Activated T-cell treated with anti-CD3 and anti-CD28 coated beads for 24 hours (primary cell): Measurements from ENCODE around the gene MAD1L1.

Experiments
- DNase-seq: peaks from one replicate; pipeline ENCODE4 v3.0.0-alpha.2; 2020; ENCODE audit warnings: low read depth

Gene MAD1L1

DNA sequence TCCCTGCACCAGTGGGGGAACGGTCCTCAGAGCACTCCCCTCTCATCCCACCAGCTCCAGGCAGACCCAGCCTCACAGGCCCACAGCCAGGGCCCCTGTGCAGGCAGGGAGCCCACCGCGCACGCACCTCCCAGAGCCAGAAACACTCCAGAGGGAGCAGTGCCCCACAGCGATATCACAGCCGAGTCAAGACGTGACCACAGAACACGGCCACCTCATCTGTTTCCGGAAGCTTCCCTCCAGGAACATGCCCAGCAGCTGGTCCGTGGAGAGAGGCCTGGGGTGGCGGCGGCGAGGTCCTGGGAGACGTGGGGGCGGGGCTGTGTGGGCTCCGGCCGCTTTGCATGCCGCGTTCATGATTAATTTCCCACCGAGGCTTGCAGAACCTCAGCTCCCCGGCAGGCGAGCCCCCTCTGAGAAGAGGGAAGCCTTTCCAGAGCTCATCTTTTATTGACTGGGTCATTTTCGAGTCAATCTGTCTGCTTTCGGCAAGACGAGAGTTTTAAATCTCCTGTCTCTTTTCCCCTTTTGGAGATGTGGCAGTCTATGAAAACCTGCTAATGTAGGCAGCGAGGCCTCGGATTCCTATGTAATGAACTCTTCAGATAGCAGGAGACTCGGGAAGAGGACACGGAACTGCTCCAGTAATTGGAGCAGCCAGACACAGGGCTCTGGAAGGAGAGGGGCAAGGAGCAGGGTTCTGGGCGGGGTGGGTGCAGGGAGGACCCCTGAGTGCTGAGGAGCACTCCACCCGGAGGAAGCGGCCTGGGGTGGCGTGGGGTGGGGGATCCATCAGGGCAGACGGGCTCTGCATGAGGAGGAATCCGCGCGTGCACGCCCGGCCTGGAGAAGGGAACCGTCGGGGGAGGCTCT, 319.9 kb downstream of the MAD1L1 start:
- no peak for DNase-seq

DNA sequence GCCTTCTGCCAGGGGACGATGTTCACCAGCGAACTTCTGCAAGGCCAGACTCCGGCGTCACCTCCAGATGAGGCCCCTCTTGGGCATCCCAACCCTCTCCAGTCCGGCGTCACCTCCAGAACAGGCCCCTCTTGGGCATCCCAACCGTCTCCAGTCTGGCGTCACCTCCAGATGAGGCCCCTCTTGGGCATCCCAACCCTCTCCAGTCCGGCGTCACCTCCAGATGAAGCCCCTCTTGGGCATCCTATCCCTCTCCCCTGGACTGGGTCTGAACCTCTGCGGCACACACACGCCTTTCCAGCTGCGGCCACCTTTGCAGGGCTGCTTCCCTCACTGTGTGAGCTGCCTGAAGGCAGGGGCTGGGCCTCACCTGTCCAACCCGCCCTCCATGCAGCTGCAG, 321.2 kb downstream of the MAD1L1 start:
- no peak for DNase-seq

DNA sequence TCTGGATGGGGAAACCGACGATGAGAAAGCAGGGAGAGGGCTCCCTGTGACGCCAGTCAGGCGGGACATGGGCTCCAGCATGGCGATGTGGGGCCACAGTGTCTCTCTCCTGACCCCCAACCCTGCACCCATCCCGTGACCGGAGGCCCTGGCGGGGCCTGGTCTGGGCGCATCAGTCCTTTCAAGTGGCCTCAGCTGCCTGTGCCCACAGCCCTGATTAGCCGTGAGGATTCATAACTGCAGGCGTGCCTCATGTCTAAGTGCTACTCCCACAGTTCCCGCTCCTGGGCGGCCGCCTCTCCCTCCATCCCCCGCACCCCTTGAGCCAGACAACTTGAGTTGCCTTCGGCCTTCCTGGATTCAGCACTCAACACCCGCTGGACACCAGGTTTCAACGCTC, 321.9 kb downstream of the MAD1L1 start:
- no peak for DNase-seq

DNA sequence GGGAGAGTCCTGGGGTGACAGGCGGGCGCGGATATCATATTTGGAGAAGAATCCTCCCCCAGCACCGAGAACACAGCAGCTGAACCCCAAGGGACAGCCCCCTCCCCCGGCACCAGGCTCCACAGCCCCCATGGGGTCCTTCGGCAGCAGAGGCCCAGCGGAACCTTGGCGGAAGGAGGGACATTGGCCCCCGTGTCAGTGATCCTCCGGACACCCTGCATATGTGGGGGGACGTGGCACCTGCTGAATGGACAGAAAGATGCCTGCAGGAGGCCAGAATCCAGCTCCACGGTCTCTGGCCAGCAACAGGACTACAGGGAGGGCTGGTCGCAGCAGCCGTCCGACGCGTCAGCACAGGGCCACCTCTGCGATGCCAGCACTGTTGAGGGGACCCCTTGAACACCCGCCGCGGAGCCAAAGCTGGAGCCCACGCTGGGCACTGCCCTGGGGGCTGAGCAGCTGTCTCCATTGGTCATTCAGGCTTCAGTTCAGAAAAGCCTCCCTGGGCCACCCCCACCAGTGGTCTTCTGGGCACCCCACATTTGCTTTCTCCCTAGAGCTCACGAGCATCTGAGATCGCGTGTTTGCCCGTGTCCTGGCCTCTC, 322.6 kb downstream of the MAD1L1 start:
- DNase-seq: no peak

DNA sequence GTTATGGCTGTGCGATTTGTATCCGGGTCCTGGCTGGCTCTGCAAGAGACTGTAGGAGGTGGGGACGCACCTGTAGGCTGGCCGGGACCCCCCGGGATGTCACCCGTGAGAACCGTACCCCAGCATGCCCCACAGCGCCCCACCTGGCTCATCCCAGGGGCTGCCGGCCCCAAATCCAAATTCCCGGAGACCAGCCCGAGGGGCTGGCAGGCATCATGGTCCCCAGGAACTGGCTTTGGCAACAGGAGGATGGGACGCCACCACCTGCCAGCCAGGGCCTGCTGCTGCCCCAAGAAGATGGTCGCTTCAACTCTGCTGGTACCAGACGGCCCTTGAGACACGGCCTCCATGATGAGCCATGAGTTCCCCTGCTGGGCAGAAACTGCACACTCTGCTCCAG, 323.3 kb downstream of the MAD1L1 start:
- no peak for DNase-seq

DNA sequence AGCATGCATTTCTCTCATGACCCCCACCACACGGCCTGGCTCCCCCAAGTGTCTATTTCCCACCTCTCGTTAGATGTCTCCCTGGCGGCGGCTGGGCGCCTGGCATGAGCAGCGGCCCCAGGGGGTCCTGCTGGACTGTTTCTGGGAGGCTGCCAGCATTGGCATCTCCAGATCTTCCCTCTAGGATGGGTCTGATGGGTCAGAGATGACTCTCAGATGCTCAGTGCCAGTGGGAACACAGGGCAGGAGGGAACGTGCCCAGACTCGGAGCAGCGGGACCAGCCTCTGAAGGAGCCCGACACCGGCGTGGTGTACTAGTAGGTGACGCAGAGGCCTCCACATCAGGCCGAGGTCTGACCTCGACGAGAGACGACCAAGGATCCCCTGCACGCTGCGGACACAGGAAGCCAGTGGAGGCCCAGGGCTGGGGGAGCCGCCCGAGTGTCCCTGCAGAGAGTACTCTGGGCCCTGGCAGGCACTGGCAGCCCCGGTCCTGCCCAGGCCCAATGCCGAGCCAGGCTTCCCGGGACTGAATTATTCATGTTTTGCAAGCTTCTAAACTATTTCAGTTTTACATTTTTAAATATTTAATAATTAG, 323.8 kb downstream of the MAD1L1 start:
- no peak for DNase-seq

DNA sequence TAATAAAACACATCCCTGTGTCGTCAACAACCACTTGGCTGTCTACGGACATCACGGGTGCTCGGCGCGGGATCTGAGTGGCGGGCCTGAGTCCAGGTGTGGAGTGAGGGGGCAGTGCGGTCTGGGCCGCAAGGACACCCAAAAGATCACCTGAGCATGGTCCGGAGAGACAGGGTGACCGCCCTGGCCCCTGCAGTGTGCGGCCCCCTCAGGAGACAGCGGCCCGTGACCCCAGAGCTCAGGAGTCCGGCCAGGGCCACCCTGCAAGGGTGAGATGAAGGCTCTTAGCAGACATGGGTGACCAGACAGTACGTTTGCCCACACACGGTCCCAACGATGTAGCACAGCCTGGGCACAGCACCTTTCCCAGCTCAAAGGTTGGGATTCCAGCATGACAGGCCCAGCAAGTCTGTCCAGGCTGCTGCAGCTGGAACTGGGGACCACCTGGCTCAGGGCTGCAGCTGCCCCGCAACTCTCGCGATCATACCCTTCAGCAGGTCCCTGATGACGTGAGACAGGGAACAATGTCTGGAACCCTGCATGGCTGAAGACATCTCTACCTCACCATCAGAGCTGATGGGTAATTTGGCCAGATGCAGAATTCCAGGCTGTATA, 324.9 kb downstream of the MAD1L1 start:
- DNase-seq: no peak

DNA sequence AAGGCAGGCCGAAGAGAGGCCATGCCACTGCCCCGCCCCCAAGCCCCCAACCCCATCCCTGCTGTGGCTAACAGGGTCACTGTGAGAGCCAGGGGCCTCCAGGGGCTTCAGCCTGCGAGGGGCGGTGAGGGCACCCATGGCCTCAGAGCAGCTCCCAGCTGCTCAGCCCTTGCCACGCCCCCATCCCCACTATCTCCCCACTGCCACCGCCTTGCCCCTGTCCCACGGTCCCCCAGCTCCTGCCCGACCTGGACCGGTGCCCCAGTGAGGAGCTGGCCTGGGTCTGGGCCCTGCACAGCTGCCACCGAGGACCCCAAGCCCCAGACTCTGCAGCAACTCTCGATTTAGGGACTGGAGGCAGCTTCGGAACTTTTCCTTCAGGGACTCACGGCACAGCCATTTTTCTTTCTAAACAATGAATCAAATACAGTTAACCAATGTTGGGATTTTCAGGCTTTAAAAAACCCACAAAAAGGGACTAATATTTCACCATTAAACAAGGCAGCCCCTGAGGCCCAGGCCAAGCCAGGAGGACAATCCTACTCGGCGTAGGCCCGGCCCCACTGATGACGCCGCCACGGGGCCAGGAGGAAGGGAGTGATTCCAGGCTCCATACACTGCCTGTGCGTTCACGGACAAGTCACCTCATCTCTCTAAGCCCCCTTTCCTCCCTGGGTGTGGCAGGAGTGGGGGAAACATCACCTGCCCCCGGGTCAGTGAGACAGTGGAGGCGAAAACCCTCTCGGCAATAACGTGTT, 325.6 kb downstream of the MAD1L1 start:
- DNase-seq: no peak

DNA sequence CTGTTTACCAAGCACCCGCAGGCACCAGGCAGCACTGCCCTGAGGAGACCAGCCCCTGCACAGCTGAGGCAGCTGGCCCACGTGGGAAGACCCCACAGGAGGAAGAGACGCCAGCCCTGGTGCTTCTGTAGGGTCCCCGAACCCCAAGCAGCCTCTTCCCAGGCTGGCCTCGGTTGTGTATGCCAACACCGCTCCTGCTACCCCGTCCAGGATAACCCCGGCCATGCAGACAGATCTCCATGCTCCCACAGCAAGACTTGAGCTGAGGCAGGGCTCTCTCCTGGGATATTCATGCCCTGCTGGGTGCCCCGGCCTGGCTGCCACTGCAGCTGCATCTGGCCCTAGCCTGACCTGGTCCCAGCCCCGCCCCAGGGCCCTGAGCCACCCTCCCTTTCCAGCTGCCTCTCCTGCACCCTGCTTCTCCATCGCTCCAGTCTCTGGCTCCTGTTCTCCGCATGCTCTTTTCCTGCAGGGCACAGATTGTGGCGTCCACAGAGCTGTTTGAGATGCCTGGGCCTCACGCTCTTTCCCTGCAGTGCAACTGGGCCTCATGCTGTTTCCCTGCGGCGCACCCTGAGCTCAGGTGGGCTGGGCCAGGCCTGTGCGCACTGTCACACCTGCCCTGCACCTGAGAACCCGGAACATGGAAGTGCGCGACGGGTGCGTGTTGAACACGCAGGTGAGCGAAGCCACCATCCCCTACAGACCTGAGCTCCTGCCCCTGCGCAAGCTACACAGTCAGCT, 326.5 kb downstream of the MAD1L1 start:
- DNase-seq: no peak

DNA sequence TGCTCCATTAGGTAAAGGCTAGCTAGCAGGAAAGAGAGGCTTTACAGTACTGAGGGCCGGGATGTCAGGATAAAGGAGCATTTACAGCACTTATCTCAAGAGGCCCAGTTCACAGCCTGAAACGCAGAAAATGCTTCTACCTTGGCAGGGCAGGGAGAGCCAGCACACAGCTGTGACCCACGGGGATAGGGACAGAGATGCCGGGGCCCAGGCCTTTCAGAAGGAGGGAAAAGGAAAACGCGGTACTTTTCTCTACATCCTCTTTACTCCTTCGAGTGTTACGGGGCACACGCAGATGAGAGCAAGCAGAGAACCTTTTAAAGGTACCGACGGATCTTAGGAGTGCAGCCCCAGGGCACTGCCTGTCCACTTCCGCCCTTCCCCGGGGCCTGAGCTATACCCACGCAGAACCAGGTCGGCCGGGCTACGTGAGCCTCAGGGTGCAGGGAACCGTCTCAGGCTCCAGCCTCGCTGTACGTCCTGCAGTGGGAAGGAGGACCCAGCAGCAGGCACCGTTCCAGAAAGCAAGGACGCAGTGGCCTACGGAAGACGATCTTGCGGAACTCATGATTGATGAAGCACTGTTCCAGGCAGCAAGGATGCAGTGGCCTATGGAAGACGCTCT, 330.4 kb downstream of the MAD1L1 start:
- no peak for DNase-seq

DNA sequence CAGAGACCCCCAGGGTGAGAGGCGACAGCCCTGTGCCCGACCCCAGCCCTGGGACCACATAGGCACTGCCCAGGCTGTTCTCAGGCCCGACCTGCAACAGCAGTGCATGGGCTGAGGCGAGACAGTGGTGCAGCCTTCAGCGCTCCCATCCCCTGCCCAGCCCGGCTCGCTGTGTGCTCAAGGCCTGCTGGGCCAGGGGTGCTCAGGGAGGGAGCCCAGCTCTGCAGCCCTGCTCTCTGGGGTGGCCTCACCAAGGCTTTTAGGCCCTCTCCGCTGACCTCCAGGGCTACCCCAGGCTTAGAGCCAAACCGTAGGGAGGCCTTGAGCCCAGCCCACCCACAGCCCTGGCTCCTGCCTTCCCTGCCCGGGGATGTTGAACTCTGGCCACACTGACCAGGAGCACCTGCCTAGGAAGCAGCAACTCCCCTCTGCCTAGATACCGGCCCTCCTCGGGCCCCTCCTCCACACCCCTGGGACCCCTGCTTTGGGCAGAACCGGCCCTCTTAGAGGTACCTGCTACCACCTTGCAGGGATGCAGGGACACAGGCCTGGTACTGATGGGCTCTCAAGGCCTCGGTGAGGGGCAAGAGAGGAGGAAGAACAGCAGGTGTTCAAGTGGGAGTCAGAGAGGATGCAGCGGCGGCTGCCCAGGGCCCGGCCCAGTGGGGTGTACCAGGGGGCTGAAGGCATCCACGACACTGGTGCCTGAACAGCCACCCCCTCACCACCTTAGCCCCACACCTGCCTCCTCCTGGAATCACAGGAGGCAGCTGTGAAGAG, 331.1 kb downstream of the MAD1L1 start:
- DNase-seq: no peak

DNA sequence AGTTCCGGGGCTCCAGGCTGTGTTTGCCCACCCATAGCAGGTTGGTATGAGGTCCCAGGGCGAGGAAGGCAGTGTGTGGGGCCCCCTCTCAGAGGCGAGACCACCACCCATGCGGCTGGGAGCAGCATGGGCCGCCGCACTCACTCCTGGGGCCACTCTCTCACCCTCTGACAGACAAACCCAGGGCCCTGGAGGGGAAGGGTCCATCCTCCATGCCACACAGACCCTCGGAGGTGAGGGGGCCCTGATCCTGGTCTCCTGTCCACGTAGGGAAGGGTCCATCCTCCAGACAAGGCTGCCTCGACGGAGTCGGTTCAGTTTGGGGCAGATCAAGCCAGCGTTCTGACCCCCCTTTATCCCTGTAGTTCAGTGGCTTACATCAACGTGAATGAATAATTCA, 331.9 kb downstream of the MAD1L1 start:
- DNase-seq: no peak

DNA sequence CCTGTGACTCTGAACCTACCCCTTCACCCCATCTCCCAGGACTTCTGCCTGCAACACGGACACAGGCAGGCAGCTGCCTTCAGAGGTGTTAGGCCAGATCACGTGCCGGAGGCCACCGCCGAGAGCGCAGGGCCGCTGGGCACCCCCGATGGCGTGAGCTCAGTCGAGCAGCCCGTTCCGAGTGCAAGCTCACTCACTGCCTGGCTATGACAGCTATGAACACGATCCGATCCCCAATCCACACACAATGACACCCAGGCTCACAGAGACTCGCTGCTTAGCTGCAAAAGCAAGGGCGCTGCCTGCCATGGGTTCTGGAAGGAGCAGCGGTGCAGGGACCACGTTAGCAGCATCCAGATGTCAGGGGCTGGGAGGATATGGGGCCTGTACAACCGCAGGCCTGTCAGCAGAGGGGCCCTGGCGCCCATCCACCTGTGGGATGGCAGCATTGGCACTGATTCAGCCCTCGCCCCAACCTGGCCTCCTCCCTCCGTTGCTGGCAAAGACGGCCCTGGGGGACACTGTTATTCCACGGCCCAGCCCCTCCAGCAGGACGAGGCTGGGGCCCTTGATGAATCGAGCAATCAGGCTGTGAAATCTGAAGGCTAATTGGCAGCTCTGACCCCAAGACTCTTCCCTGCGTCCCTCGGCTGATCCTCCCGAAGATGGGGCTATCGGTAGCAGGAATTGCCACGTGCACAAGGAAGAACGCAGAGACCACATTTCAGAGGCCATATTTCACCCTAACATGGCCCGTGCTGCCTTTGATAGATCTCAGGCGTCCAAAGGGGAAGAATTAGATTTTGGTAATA, 332.6 kb downstream of the MAD1L1 start:
- DNase-seq: no peak

DNA sequence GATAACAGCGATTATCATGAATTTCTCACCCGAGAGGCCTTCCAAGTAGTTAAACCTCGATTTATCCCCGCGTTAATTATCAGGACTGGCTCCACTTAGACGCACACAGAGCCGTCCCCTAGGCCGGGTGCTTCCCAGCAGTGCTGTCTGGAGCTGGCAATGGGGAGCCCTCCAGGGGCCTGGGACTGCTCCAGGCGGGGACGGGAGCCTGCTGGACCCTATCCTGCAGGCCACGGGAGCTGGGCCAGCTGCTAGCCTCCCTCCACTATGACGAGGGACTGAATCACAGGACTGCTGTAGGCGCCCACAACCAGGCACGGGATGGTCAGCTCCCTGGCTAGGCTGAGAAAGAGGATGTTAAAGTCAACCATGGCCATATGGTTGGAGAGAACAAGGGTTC, 333.5 kb downstream of the MAD1L1 start:
- no peak for DNase-seq

DNA sequence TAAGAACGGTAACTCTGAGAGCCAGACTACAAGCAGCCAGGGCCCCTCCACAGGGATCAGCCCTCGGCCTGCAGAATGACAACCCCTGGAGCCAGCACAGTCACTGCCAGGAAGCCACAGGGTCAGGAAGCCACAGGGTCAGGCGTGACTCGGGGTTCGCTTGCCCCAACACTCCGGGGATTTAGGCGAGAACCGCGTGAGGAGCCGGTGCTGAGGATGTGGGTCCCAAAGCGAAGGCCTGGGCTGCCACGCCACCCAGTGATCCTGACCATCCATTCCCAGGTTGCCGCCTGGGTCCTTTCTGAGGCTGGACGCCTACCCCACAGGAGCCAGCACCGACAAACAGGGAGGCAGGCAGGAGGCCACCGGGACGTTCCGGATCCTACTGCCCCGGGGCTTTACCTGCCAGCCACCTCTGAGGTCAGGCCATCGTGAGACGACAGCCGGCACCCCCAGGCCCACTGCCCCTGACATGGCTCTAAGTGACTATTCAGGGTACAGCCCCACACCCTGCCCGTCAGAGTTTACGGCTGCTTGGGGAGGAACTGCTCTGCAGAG, 334.0 kb downstream of the MAD1L1 start:
- no peak for DNase-seq

DNA sequence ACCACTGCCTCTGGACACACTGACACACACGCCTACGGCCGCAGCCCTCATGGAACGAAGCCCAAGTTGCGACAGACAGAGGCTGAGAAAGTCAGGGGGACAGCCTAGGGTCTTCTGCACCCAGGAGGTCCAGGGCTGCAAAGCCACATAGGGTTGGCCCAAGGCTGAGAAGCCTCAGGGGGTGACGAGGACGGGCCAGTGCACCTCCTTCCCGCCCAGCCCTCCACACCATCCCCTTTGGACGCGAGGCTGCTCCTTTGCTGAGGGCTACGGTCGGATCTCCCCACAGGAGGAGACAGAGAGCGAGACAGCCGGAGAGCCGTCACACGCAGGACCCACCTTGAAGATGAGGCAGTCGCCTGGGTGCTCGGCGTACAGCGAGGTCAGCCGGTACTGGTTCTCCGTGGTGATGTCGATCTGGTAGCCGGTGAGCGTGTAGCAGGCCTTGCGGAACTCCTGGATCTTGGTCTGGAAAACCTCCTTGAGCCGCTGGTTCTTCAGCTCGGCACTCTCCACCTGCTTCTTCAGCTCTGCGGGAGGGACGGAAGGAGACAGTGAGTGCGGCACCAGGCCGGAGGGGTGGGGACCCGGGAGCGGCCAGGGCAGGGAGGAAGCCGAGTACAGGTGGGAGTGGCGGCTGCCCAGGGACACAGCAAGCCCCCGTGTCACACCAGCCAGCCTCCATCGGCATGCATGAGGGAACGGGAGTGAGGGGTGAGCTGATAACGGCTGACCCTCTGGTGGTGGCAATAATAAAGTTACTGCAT, 334.7 kb downstream of the MAD1L1 start:
- no peak for DNase-seq

DNA sequence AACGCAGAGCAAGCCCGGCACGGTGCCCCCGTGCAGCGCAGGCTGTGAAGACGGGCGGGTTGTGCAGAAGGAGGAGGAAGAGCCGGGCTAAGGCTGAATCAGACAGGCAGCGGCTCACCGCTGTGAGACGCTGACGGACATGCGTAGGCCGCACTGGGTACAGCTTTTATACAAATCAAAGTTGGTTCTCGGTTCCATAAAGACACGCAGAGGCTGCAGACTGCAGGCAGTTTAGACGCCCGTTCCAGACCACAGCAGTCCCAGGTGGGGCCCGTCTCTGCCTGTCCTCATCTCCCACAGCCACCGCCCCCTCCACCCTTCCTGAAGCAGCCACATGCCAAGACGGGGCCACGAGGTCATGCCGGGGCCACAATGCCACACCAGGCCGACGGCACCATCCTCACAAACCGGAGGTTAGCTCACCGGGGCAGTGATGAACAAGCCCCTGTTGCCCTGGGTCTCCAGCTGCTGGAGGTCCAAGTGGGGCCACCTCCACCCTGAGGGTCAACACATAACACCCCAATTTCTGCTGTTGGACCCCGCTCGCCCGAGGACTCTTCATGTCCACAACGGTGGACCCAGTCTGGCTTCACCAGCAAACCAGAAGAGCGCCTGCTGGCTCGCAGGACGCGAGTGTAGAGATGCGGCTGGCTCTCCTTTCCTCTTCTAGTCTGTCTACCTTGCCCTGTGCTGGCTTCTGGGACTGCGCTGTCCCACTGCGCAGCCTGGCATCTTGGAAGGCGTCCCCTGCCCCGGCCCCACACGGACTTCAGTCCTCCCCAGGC, 335.5 kb downstream of the MAD1L1 start:
- no peak for DNase-seq
